NK-92 treated with Interleukin-12 subunit alpha and Interleukin-12 subunit beta, amount 100 ng/mL, for 24 hours (cell line): Measurements from ENCODE around the gene CELF2.

Source experiments
- DNase-seq: peaks from one replicate; lab custom pipeline; 2025; lab: John Stamatoyannopoulos, UW

The CELF2 gene

DNA sequence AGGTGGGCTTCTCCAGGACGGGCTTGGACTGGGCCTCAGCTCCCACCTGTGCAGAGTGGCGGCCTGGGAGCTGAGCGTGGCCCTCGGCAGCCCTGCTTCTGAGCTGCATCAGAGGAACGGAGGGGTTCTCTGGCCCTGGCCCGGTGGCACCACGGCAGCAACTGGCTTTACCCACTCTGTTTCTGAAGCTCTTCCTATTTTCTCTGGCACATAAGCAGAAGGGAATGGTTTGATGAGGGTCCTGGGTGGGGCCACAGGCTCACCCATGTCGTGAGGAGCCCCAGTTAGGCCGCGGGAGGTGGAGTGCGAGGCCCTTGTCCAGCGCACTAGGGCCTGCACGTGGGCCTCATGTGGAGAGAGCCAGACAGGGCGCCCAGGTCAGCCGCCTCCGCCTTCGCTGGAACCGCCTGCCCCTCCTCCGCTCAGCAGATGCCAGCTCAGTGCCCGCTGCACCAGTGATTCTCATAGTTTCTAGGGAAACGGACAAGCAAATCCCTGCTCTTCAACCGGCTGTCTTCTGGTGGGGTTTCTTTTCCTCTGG lies 284.0 kb downstream of the CELF2 start:
- DNase-seq = no peak

DNA sequence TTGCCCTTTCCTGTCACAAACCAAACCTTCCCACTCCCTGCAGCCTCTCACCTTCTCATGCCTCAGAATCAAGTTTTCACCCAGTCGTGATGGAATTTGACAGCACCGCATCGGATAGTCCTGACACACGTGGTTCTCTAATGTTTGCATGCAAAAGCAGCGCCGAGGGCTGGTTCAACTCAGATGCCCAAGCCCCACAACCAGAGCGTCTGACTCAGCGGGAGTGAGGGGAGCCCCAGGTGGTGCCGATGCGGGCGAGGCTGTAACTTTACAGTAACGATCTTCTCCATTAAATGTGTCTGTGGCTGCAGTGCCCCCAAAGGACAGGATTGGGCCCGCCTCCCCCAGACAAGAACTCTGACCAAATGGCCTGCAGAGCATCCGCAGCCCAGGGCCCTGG lies 284.5 kb downstream of the CELF2 start:
- no peak for DNase-seq

DNA sequence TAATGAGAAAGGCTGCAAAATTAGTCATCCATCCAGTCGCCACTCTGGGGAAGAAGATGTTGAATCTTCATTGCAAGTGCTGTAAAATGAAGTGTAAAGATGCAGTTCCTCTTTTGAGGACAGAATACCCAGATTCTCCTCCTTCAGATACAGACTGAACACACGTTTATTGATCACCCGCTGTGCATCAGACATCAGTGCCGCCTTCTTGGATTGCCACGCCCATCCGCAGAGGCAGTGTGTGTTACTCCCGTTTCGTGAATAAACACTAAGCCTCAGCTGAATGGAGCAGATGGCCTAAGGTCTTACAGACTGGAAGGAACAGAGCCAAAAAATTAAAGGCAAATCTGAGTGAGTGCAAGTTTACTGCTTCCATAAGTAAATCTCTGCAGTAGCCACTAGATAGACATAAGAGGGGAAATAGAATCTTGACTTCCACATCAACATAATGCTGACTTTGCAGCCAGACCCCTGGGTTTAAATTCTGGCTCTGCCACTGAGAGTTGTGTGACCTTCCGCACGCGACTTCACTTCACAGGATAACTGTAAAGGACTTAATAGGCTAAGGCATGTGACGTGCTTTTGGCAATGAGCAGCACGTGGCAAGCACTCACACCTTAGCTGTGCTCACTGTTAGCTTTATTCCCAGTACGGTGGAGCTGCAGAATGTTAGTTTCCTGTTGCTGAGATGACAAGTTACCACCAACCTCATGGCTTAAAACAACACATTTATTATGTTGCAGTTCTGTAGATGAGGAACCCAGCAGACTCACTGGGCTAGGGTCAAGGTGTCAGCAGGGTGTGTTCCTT lies 285.9 kb downstream of the CELF2 start:
- no peak for DNase-seq

DNA sequence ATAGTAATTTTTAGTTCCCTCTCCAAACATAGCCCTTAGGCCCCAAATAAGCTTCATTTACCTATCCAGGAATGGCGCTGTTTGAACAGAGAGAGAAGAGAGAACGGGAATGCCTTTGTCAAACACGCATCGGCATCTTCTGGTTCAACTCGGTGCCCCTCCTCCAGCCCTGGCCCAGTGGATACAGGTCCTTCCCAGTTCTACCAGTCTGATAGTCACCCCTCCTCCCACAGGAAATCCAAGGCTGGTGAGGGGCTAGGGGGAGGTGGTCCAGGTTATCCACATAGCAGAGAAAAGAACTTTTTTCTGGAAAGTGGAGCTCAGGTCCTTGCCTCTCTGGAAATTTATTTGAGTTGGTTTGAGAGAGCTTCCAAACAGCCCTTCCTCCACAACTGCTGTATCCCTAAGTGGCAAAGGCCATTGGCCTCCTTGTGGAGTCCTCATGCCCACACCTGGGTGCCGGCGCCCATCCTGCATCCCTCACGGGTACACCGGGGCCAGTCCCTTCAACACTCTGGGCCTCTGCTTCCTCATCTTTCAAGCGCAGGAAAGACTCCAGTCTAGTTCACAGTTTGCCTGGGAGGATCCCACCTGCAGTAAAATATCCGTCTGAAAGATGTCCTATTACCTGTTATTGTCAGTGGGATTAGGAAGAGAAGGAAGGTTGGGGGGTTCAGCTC lies 287.4 kb downstream of the CELF2 start:
- no peak for DNase-seq

DNA sequence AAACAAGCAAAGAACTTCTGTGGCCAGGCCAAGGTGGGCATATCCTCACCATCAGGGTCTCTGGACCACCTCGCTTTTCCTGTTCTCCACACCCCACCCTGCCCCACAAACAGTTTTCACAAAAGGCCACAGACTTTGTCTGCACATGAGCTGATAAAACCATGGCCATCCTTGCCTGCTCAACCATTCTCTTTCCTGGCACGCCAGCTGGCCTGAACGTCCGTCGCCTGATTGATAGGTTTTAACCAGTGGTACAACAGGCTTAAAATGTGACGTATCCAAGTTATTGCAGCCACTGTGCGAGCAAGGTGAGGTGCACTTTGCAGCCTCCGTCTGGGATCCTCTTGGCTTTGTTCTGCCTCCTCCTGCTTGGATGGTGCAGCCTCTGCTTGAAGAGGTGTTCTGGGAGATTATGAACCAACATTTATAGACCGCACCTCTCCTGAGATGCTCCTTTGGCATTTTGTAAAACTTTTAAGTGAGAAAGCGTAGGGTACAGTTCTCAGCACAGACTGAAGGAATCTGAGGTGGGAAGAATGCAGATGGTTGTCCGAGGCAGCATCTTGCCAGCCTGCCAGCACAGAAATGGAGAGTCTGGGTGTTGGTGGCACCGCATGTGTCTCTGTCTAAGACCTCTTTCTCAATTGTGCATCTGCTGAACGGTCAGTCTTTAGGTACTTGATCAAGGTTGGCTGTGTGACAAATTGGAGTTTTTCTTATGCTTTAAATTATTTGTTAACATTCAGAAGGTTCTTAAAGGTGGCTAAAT lies 288.3 kb downstream of the CELF2 start:
- no peak for DNase-seq

DNA sequence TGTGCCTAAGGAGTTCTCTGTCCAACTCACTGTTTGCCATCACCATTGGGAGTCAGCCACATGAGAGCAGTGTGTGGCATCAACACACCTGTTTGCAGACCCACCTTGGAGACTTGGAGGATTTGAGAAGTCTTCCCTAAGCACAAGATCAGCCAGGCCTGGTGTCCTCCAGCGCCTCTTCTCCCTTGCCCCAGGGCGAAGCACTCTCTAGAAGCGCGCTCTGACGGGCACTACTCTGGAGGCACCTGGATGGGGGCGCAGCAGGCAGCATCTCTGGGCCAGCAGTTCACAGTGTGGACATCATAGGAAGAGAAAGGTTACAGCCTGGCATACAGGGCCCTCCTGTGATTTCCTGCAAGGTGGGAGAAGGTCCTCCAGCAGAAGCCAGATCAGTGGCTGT lies 289.3 kb downstream of the CELF2 start:
- no peak for DNase-seq

DNA sequence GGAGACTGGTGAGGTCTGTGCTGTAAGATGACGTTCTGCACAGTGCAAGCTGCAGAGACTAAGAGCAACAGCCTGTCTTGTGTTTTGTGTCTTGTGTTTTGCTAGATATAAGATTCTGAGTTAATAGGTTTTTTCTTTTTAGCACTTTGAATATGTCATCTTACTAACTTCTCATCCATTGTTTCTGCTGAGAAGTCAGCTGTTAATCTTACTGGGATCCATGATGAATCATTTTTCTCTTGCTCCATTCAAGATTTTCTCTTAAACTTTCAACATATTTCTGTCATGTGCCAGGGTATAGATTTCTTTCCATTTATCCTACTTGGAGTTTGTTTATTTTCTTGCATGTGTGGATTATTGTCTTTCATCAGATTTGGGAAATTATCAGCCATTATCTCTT lies 290.3 kb downstream of the CELF2 start:
- DNase-seq = no peak

DNA sequence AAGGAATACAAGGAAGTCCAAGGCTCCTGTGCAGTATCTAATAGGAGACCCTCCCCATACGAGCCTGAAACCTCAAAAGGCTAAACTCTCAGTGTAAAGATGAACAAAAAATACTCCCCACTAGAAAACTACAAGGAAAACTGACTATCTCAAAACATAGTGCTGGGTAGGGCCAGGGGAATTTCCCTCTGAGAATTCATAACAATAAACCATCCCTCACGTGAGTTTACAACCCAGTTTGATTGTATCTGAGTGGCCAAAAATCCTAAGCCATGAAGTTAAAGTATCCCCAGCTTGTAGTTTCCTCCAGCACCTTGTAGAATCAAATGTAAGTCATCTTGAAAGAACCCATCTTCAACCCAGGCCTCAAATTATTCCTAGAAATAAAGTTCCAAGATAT lies 293.4 kb downstream of the CELF2 start:
- no peak for DNase-seq

DNA sequence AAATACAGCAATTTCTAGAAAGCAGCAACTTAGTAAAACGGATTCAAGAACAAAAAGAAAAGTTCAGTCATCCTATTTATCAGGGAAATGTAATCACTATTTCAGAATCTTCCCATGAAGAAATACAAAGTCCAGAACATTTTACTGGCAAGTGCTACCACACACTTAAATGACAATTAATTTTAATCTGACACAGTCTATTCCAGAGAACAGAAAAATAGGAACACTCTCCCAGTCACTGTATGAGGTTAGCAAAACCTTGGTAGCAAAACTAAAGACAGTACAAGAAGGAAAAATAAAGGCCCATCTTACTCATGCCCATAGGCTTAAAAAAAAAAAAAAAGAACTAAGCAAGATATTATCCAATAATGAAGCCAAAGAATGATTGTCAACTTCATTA lies 295.8 kb downstream of the CELF2 start:
- DNase-seq = no peak

DNA sequence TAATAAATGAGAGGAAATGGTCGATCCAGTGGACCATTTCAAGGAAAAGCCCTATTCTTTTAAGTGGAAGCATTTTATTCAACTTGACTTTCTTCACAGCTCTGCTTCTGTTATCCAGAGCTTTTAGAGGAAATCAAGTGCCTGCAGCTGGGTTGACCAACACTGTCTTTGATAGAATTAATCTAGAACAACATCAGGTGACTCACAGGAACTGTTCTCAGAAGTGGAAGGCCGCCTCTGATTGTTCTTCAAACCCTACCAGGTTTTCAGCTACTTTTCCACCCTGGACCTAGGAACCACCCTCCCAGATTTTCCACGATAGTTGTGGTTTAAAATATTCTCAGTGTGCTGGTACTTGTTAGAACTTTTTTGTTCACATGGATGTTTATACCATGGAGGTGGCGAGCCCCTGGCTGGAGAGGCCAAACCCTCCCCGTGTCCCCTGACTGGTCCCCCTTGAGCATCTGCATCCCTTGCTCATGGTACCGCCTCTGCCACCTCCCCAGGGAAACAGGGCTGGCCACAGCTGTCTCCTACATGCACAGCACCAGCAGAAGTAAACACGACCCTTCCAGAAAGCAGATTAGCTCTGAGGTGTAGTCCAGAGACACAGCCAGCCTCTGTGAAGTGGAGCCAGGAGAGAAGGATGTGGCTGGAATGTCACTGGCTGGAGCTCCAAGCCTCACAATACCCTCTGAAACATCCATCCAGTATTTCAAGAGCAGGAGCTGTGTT lies 300.4 kb downstream of the CELF2 start:
- DNase-seq = no peak

DNA sequence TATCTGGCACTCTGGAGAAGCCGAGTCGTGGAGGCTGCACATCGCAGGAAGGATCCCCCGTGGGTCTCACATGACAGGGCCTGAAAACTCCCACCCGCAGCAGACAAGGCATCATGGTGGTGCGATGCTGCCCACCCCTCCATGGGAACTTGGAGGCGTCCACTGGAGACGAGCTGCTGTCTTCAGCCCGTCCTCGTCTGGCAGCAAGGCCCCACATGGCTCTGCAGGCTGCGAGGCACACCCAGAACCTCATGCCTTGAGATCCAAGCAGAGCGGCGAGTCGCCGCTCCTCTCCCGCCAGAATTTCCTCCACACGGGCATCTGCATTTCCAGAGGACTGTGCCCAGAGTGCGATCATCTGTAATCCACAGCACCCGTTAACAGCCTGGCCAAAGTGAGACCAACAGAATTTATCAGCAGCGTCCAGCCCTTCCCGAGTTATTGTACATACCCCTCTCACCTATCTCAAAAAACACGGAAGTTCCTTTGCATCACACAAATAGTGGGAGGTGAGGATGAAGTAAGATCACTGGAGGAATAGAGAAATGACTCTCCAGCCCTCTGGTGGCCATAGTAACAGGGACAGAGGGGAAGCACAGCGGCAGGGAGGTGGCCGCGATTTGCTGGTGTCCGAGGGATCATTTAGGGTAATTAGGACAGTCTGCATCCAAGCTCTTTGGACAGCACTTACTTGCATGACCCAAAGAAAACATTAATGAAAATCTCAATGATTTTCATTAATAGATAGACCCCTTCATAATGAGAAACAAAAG lies 301.3 kb downstream of the CELF2 start:
- no peak for DNase-seq

DNA sequence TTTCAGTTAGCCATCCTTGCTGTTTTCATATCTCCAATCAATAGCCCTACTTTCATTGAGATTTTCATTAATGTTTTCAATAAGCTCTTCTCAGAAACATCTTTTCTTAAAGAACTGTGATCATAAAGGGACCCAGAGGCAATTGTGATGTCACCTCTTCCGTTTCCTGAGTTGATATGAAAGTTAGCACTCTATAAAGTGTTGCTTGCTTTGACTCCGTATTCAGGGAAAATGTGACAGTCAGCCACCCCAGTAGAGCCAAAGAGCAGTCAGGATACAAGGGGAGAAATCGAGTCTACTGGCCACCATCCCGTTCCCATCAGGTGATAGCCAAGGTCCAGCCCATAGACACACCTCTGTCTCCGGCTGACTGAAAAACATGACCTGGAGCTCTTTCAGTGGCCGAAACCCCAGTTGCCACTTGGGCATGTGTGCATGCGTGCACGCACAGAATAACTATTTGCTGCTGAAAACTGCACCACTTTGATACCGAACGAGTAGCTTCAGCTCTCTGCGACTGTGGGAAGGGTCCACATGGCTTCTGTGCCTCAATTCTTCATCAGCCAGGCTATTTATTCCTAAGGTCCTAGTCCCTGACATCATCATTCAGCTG lies 302.4 kb downstream of the CELF2 start:
- DNase-seq = no peak

DNA sequence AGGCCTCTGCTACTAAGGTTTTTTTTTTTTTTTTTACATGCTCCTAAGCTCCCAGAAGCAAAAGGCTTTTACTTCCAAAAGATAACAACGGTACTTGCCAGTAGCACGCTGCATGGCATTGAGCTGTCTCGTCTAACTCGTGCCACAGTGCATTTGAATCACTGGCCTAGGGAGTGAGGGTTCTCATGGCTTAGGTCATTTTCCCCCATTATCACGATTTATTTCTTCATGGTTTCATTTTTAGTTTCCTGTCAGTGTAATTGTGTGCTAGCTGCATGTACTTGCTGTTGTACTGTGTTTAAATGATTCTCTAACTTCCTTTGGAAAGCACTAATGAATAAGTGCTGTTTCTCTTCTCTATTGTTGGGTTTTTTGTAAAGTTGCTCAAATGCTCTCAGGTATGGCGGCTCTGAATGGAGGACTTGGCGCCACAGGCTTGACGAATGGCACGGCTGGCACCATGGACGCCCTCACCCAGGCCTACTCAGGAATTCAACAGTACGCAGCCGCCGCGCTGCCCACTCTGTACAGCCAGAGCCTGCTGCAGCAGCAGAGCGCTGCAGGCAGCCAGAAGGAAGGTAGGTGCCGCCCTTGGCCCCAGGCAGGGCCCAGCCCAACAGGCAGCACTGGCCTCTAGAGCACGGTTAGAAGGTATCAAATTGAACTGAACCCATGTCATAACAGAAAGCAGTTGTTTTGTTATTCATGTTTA lies 303.3 kb downstream of the CELF2 start:
- DNase-seq = no peak

DNA sequence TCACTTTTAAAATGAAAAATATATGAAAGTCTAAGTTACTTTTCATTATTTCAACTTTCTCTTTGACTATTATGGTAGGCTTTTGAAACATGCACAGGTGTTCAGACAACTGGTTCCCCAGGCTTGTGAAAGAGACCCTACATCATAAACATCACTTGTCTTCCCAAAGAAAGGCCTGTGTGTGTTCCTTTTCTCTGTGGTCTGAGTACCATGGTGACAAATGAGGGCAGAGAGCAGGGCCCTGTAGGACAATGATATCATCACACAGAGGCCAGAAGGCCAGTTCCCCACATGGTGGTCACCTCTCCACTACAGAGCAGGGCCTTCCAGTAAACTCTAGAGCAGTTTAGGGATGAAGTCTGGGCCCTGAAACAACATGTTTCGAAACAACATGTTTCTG lies 305.0 kb downstream of the CELF2 start:
- no peak for DNase-seq

DNA sequence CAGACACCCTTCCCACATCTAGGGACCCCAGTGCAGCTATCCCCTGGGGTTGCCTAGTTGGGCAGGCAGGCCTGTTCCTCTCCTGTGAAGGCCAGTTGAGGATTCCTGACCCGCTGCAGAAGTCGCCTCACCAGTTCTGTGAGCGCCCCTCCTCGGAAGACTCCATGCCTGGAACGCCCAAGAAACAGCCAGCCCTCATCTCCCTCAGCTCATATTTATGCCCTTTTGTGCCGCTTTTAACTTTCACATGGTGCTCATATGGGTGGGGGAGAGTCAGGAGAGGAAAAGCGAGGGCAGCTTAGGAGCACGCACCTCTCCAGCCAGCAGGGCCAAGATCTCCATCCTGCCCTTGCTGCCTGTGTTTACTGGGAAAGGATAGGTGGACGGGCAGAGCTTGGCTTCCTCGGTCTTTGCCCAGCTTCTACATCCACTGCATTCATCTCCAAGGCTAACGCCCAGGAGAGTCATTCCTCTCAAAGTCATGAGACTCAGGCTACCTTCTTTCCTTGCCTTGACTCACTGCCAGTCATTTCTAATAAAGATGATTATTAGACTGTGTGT lies 307.2 kb downstream of the CELF2 start:
- no peak for DNase-seq

DNA sequence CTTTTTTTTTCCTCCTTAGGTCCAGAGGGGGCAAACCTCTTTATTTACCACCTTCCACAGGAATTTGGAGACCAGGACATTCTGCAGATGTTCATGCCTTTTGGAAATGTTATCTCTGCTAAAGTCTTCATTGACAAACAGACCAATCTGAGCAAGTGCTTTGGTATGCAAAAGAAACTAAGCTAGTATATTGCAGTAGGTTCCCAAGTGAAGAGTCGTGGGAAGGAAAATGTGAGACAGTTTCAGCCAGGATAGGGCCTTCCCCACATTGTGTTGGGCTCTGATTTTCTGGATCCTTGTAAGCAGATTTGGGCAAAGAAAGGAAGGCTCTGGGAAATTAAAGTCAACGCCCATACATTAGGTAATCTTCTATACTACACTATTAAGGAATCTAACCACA lies 308.1 kb downstream of the CELF2 start:
- no peak for DNase-seq

DNA sequence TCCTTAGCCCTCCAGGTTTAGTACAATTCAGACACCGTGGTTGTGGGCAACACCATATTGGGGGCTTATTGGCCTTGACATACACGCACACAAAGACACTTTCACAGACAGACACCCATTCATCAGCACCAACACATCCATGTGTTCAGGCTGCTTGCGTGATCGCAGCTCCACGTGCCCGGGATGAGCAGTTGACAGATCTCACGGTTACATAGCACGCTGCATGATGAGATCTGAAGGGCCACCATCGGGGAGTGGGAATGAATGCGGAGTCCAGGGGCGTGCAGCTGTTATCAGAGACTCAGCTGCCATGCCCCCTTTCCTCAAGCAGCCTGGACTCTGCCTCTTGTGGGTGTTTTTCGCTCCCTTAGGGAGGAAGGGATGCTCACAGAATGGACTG lies 308.6 kb downstream of the CELF2 start:
- no peak for DNase-seq

DNA sequence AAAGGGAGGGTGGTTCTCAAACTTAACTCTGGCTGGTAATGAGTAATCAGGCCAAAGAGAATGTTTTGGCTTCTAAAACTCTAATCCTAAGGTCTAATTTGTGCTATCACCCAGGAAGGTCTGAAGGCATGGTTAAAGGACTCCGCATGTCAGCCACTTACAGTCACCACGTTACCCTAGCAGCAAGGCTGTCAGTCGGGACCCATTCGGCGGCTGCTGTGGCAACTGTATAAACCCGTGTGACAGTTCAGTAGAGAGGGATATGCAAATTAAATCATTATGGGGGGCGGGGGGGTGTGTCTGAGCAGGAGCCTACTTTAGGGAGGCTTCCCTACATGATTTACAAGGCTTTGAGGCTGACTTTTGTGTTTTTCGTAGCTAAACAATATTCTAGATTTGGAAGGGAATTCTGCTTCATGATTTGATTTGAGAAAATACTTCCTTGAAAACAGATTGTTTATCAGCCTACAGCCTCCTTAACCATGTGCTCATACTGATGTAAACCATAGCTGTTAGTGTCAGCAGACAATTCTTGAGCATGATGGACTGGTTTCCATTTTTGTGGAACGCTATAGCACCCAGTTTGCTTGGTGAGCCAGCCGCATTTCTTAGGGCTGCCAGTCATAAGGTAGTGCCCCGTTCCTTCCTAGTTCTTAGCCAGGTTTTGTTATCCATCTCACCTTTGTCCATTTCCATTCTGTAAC lies 309.4 kb downstream of the CELF2 start:
- no peak for DNase-seq
